COLO668 (cell line): ENCODE measurements around the gene CEP120.

ENCODE experiments used
- DNase-seq: peaks from one replicate; lab custom pipeline; 2025; ENCODE audit not compliant: unreplicated experiment; lab: John Stamatoyannopoulos, UW

CEP120 gene

GRCh38 chr5:123304777-123305316 lies 118.4 kb downstream of the CEP120 start:
- no peak for DNase-seq

GRCh38 chr5:123303802-123304201 lies 119.4 kb downstream of the CEP120 start:
- DNase-seq, result no peak

DNA sequence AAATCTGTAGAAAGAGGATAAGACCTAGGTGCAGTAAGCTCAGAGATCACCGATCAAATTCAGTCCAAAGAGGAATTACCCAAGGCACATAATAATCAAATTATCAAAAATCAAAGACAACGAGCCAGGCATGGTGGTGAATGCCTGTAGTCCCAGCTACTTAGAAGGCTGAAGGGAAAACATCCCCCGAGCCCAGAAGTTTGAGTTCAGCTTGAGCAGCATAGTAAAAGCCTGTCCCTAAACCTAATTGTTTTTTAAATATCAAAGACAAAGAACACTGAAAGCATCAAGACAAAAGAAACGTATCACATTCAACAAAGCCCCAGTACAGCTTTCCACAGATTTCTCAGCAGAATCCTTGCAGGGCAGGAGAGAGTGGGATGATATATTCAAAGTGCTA lies 122.9 kb downstream of the CEP120 start:
- no peak for DNase-seq

GRCh38 chr5:123299136-123299535 lies 124.1 kb downstream of the CEP120 start:
- no peak for DNase-seq

DNA sequence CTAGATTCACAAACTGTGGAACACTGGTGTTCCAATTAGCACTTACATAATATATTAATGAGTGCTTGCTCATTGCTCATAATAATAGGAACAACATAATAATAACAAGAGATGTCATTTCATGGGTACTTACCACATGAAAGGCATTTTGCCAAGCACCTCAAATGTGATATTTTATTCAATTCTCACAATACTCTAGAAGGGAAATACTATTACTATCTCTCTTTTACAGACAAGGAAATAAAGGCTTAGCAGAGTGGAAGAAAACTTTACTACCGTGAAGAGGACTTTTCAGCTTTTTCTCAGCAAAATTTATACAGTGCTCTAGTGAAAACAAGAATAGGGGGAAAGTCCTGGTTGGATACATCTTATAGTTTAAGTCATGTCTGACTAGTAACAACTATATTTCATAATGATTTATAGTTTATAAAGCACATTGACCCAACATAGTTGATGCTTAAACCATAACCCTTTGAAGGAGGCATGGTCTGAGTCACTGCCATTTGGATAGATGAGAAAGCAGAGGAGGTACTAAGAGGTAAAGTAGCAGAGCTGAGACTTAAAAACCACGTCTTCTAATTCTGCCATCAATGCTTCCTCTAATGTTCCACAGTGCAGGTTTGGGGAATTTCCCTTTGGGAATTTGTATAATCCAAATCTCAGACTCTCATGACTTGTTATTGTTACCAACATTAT lies 124.7 kb downstream of the CEP120 start:
- DNase-seq, result no peak

DNA sequence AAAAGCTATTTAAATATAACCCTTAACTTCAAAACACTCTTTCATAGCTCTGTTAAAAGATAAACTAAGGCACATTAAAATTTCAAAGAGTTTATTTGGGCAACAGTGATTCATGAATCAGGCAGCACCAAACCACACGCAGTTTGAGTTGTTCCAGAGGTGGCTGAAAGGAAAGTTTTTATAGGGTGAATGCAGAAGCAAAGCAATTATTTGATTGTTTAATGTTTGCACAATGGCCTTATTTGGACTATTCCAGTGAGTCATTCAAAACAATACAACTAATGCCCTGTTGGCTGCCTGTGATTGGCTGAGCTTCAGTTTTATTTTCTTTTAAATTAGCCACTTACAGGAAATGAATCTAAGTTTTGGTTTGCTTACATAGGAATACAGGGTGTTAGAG lies 125.3 kb downstream of the CEP120 start:
- no peak for DNase-seq

DNA sequence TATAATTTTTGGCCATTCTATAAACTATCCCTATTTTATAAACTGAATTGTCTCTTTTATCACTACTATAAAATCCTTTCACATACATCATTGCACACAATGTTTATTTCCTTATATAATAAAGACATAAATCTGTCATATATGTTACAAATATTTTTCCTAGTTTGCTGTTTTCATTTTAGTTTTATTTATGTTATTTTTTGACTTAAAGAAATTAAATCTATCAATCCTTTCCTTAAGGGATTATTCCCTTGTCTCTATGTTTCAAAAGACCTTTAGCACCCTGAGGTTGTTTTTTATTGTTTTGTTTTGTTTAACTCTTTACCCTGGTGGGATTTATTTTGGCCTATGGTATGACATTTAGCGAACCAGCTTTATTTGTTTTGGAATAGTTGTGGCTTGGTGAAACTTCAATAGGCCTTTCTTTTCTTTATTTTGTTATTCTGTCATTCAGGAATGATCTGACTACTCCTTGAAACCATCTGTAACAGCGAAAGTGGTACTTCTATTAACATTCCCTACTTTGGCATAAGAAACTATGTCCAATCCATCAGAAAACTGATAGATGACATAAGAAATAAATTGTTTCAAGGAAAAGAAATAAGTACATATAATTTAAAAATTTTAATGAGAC lies 125.9 kb downstream of the CEP120 start:
- DNase-seq, result no peak
